ENCODE data around the gene SORBS1.

The SORBS1 gene

DNA sequence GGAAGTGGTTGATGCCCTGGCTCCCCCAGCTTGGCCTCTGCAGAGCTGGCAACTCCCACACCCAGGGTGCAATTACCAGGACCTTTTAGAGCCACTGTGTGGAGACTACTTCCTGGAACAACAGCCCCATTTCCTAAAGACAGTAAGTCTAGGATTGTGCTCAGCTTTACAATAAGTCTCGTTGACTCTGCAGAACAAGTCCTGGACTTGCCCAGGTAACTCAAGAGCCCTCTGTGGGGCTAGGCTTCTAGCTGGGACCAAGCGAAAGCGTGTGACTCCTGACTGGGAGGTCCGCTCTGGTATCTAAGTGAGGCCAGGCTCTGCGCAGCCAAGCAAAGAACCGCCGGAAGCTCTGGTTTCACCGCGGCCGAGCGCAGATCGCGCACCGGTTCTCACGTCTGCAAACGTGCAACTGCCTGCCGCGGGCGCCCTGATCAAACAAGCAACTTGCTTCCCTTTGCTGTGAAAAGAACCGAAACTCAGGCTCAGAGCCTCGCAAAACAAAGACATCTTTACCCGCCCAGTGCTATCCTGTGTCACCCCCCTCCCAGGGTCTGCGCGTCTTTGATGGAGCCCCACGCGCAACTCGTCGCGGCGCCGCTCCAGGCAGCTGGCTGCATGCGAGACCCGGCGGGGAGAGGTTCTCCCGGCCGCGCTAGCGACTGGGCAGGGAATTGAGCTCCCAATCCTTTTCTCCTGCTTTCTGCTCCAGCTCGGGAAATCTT is 266.0 kb downstream of the SORBS1 start:
- no peaks in the 10 kb centered on the region for H3K36me3 ChIP-seq (ENCODE audit: control insufficient read depth in 1 of 2, insufficient read depth in 2 of 2, low read length in 2 of 2)
- no peak overlapping the region for H3K27ac ChIP-seq (ENCODE audit: low read depth, low read length)
- no peaks in the 10 kb centered on the region for H3K9me3 ChIP-seq (ENCODE audit: control insufficient read depth in 1 of 2, low read length in 2 of 2)
- H3K4me3 ChIP-seq (ENCODE audit: low read depth in 1 of 2, low read length in 2 of 2): peak overlapping the region; percentile 68
- H3K27me3 ChIP-seq (ENCODE audit: control insufficient read depth in 1 of 2, insufficient read depth in 2 of 2, low read length in 2 of 2): no peaks in the 10 kb centered on the region
- H3K4me1 ChIP-seq (ENCODE audit: control insufficient read depth in 1 of 2, insufficient read depth in 2 of 2, low read length in 2 of 2): peaks cover 13 to 15% of the 10 kb centered on the region in 2 donors
- peak overlapping the region; percentile 44 to 69 for H3K9ac ChIP-seq (ENCODE audit: low read depth in 1 of 2, low read length in 2 of 2)

- no peak overlapping the region for H3K27ac ChIP-seq (ENCODE audit: low read depth, low read length)
- no peaks in the 10 kb centered on the region for H3K9me3 ChIP-seq (ENCODE audit: control insufficient read depth in 1 of 2, low read length in 2 of 2)
- H3K4me3 ChIP-seq (ENCODE audit: low read depth in 1 of 2, low read length in 2 of 2): no peak overlapping the region
- H3K27me3 ChIP-seq (ENCODE audit: control insufficient read depth in 1 of 2, insufficient read depth in 2 of 2, low read length in 2 of 2): no peaks in the 10 kb centered on the region
- H3K9ac ChIP-seq (ENCODE audit: low read depth in 1 of 2, low read length in 2 of 2): no peak overlapping the region
- no peaks in the 10 kb centered on the region for H3K36me3 ChIP-seq (ENCODE audit: control insufficient read depth in 1 of 2, insufficient read depth in 2 of 2, low read length in 2 of 2)
- H3K4me1 ChIP-seq (ENCODE audit: control insufficient read depth in 1 of 2, insufficient read depth in 2 of 2, low read length in 2 of 2): peaks cover 17 to 19% of the 10 kb centered on the region in 2 donors
These were observed 267.5 kb downstream of the SORBS1 start for GRCh38 chr10:95293631-95294030.

- peak overlapping the region; percentile 62 to 71 for H3K9ac ChIP-seq (ENCODE audit: low read depth in 1 of 2, low read length in 2 of 2)
- H3K9me3 ChIP-seq (ENCODE audit: control insufficient read depth in 1 of 2, low read length in 2 of 2): no peaks in the 10 kb centered on the region
- H3K36me3 ChIP-seq (ENCODE audit: control insufficient read depth in 1 of 2, insufficient read depth in 2 of 2, low read length in 2 of 2): no peaks in the 10 kb centered on the region
- H3K27me3 ChIP-seq (ENCODE audit: control insufficient read depth in 1 of 2, insufficient read depth in 2 of 2, low read length in 2 of 2): no peaks in the 10 kb centered on the region
- peak overlapping the region; percentile 46 for H3K27ac ChIP-seq (ENCODE audit: low read depth, low read length)
- H3K4me1 ChIP-seq (ENCODE audit: control insufficient read depth in 1 of 2, insufficient read depth in 2 of 2, low read length in 2 of 2): peaks cover 37 to 38% of the 10 kb centered on the region in 2 donors
- H3K4me3 ChIP-seq (ENCODE audit: low read depth in 1 of 2, low read length in 2 of 2): peak overlapping the region; percentile 63 to 65
These were observed 269.7 kb downstream of the SORBS1 start for GRCh38 chr10:95291365-95292039.

DNA sequence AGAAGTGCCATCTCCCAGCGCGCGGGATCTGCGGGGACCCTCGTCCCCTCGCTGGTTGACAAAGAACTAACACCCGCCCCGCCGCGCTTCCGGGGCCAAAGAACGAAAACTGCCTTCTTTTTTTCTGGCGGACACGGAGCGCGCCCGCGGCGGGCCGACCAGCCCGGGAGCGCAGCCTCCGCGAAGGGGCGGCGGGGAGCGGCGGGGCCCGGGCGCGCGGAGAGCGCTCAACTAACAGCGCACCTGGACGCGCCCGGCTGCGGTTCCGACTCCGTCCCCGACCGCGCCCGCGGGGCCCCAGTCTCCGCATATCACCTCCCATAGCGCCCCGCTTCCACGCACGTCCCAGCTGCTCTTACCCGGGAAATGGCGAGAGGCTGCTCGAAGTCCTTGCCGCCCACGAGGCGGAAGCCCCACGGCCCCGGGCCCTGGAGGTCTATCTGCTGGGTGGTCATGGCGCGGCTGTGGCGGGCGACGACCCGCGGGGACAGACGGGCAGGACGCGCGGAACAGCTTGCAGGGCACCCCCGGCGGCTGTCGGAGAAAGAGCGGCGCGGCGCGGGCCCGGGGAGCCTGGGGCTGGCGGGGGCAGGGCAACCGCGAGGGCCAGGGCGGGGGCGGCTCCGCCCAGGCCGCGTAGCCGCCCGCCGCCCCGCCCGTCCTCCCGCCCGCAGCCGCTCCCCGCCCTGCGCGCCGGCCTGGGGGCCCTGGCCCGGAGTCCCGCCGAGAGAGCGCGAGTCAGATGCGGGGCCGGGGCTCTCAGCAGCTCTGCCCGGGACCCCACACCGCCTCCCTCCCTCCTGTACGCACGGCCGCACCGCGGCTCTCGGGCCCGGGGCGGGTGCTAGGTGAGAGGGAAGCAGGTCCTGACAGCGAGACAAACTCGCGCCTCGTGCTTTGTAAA is 270.5 kb downstream of the SORBS1 start, which contains the start of gene PDLIM1:
TSS of gene PDLIM1 (minus strand) at position 543 of the 904 bp plus-strand sequence. CDS start at position 455, 88 bp downstream.
- Histone ChIP-seq H3K9me3 (ENCODE audit: control insufficient read depth in 1 of 2, low read length in 2 of 2) (no peaks in the 10 kb centered on the region), H3K4me3 (ENCODE audit: low read depth in 1 of 2, low read length in 2 of 2) (peak within 1 kb of the TSS; percentile 83 to 87), H3K9ac (ENCODE audit: low read depth in 1 of 2, low read length in 2 of 2) (peak within 1 kb of the TSS; percentile 88 to 94), H3K4me1 (ENCODE audit: control insufficient read depth in 1 of 2, insufficient read depth in 2 of 2, low read length in 2 of 2) (peaks cover 37 to 38% of the 10 kb centered on the region in 2 donors), H3K27ac (ENCODE audit: low read depth, low read length) (peak within 1 kb of the TSS; percentile 89), H3K36me3 (ENCODE audit: control insufficient read depth in 1 of 2, insufficient read depth in 2 of 2, low read length in 2 of 2) (no peaks in the 10 kb centered on the region), H3K27me3 (ENCODE audit: control insufficient read depth in 1 of 2, insufficient read depth in 2 of 2, low read length in 2 of 2) (no peaks in the 10 kb centered on the region)

DNA sequence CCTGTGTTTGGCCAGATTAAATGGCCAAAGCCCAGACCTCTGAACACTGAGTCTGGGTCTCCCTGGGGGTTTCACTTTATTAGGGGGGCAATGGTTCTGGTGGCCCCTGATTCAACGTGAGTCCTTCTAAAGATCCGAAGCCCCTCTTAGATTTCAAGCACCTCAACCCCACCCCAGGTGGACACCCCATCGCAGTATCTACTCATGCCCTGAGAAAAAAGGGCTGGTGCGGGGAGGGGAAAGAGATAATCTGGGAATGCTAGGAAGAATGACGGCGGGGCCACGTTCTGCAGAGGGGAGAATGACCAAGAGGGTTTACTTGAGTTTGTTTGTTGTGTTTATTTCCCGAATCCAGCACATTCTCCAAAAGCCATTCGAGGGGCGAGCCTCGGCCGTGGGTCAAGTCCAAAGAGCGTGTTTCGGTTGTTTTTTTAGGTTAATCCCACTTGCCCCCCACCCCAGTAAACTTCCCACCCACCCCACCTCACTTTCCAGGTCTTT is 271.2 kb downstream of the SORBS1 start:
- Histone ChIP-seq H3K9me3 (ENCODE audit: control insufficient read depth in 1 of 2, low read length in 2 of 2) (no peaks in the 10 kb centered on the region), H3K27me3 (ENCODE audit: control insufficient read depth in 1 of 2, insufficient read depth in 2 of 2, low read length in 2 of 2) (no peaks in the 10 kb centered on the region), H3K9ac (ENCODE audit: low read depth in 1 of 2, low read length in 2 of 2) (peak overlapping the region; percentile 88 to 94), H3K27ac (ENCODE audit: low read depth, low read length) (peak overlapping the region; percentile 89), H3K4me3 (ENCODE audit: low read depth in 1 of 2, low read length in 2 of 2) (peak overlapping the region; percentile 83 to 87), H3K4me1 (ENCODE audit: control insufficient read depth in 1 of 2, insufficient read depth in 2 of 2, low read length in 2 of 2) (peaks cover 32 to 36% of the 10 kb centered on the region in 2 donors), H3K36me3 (ENCODE audit: control insufficient read depth in 1 of 2, insufficient read depth in 2 of 2, low read length in 2 of 2) (no peaks in the 10 kb centered on the region)

- H3K9ac ChIP-seq (ENCODE audit: low read depth in 1 of 2, low read length in 2 of 2): peak overlapping the region; percentile 88 to 94
These were observed 271.9 kb downstream of the SORBS1 start for GRCh38 chr10:95289003-95289920.

DNA sequence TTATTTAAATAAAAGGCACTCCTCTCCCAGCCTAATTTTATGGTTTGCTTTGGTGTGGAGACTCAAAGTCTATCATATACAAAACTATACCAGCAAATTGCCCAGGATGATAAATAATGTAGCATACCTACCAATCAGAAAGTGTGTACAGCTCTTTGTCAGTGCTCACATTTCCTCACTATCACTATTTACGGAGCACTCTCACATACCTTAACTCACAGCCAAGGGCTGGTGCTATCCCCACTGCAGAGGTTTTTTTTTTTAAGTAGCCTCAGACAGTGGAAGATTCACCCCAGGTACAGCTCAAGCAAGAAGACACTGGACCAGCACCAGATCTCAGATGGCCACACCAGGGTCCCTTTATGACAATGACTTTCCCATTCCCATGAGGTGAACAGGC is 272.9 kb downstream of the SORBS1 start:
- Histone ChIP-seq H3K27me3 (ENCODE audit: control insufficient read depth in 1 of 2, insufficient read depth in 2 of 2, low read length in 2 of 2) (no peaks in the 10 kb centered on the region), H3K36me3 (ENCODE audit: control insufficient read depth in 1 of 2, insufficient read depth in 2 of 2, low read length in 2 of 2) (no peaks in the 10 kb centered on the region), H3K9me3 (ENCODE audit: control insufficient read depth in 1 of 2, low read length in 2 of 2) (no peaks in the 10 kb centered on the region), H3K9ac (ENCODE audit: low read depth in 1 of 2, low read length in 2 of 2) (peak overlapping the region; percentile 88 to 94), H3K4me3 (ENCODE audit: low read depth in 1 of 2, low read length in 2 of 2) (peak overlapping the region; percentile 83 to 87), H3K4me1 (ENCODE audit: control insufficient read depth in 1 of 2, insufficient read depth in 2 of 2, low read length in 2 of 2) (peaks cover 36 to 38% of the 10 kb centered on the region in 2 donors), H3K27ac (ENCODE audit: low read depth, low read length) (no peak overlapping the region)

More at GRCh38 chr10:95289003-95289920, 271.9 kb downstream of the SORBS1 start:
- Histone ChIP-seq H3K36me3 (ENCODE audit: control insufficient read depth in 1 of 2, insufficient read depth in 2 of 2, low read length in 2 of 2) (no peaks in the 10 kb centered on the region), H3K27ac (ENCODE audit: low read depth, low read length) (peak overlapping the region; percentile 89), H3K4me3 (ENCODE audit: low read depth in 1 of 2, low read length in 2 of 2) (peak overlapping the region; percentile 83 to 87), H3K4me1 (ENCODE audit: control insufficient read depth in 1 of 2, insufficient read depth in 2 of 2, low read length in 2 of 2) (peaks cover 30 to 35% of the 10 kb centered on the region in 2 donors), H3K9me3 (ENCODE audit: control insufficient read depth in 1 of 2, low read length in 2 of 2) (no peaks in the 10 kb centered on the region), H3K27me3 (ENCODE audit: control insufficient read depth in 1 of 2, insufficient read depth in 2 of 2, low read length in 2 of 2) (no peaks in the 10 kb centered on the region)

DNA sequence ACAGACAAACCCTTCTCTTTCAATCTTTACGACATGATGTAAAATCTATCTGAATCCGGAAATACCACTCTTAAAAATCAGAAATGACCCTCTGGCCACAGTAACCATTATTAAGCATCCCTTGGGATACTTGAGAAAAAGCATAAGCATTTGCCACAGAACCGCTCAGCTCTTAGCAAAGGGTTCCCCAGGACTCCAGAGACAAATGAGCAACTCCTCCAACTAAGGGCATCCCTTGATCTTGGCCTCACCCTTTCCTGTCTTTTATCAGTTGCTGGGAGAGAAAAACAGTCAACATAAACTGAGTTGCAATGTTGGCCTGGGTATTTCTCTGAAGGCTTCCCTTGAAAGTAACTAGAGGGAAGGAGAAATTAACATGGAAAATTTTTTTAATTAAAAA is 273.9 kb downstream of the SORBS1 start:
- Histone ChIP-seq H3K9ac (ENCODE audit: low read depth in 1 of 2, low read length in 2 of 2) (peak overlapping the region in 1 of 2 donors; percentile 94), H3K4me1 (ENCODE audit: control insufficient read depth in 1 of 2, insufficient read depth in 2 of 2, low read length in 2 of 2) (peaks cover 37 to 38% of the 10 kb centered on the region in 2 donors), H3K4me3 (ENCODE audit: low read depth in 1 of 2, low read length in 2 of 2) (peak overlapping the region; percentile 31 to 83)

DNA sequence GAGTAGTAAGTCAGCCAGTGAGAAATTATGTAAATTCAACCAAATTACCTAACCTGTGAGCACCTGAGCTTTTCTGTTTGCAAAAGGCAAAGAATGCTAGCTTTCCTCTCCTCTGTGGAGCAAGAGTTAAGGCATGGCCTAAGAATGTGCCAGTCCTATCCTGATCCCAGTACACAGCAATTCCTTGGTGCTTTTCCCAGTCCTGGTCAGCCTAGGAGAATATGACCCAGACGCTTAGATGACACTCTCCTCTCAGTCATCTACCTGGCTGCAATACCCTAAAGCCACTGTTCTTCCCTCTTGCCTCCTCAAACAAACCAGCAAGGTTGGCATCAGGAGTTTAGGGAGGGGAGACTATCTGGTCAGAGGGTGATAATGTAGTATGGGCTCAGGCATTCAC is 274.5 kb downstream of the SORBS1 start:
- peaks cover 42 to 43% of the 10 kb centered on the region in 2 donors for H3K4me1 ChIP-seq (ENCODE audit: control insufficient read depth in 1 of 2, insufficient read depth in 2 of 2, low read length in 2 of 2)
- no peak overlapping the region for H3K27ac ChIP-seq (ENCODE audit: low read depth, low read length)
- H3K9ac ChIP-seq (ENCODE audit: low read depth in 1 of 2, low read length in 2 of 2): peak overlapping the region in 1 of 2 donors; percentile 34

More for the DNA sequence above, 273.9 kb downstream of the SORBS1 start:
- Histone ChIP-seq H3K27ac (ENCODE audit: low read depth, low read length) (no peak overlapping the region), H3K9me3 (ENCODE audit: control insufficient read depth in 1 of 2, low read length in 2 of 2) (no peaks in the 10 kb centered on the region), H3K27me3 (ENCODE audit: control insufficient read depth in 1 of 2, insufficient read depth in 2 of 2, low read length in 2 of 2) (no peaks in the 10 kb centered on the region), H3K36me3 (ENCODE audit: control insufficient read depth in 1 of 2, insufficient read depth in 2 of 2, low read length in 2 of 2) (no peaks in the 10 kb centered on the region)

More for the DNA sequence above, 274.5 kb downstream of the SORBS1 start:
- Histone ChIP-seq H3K36me3 (ENCODE audit: control insufficient read depth in 1 of 2, insufficient read depth in 2 of 2, low read length in 2 of 2) (no peaks in the 10 kb centered on the region), H3K9me3 (ENCODE audit: control insufficient read depth in 1 of 2, low read length in 2 of 2) (no peaks in the 10 kb centered on the region), H3K4me3 (ENCODE audit: low read depth in 1 of 2, low read length in 2 of 2) (peak overlapping the region; percentile 1 to 83), H3K27me3 (ENCODE audit: control insufficient read depth in 1 of 2, insufficient read depth in 2 of 2, low read length in 2 of 2) (no peaks in the 10 kb centered on the region)
